Muscle layer of duodenum (tissue), 2 donors: ENCODE data around the gene CDA.
"Not testable (repeated sequence)": the region's sequence is repeated elsewhere in the genome, so short reads cannot be mapped to it uniquely, and the experiment has no call there.

Experiments
- H3K27ac ChIP-seq: one replicate; pipeline ENCODE4 v1.7.0; 2013; ENCODE audit warnings: mild to moderate bottlenecking, low read length
- H3K27me3 ChIP-seq: one replicate; pipeline ENCODE4 v1.7.0; 2013; ENCODE audit warnings: low read depth, mild to moderate bottlenecking, control low read depth, low read length
- H3K36me3 ChIP-seq, 2 donors: one replicate each; pipeline ENCODE4 v1.7.0; 2013; ENCODE audit warnings: low read length in 2 of 2, control low read depth in 1 of 2, mild to moderate bottlenecking in 1 of 2; ENCODE audit not compliant: insufficient read depth in 2 of 2, control insufficient read depth in 1 of 2
- H3K4me1 ChIP-seq, 2 donors: one replicate each; pipeline ENCODE4 v1.7.0; 2013; ENCODE audit warnings: low read length in 2 of 2, mild to moderate bottlenecking in 2 of 2, control low read depth in 1 of 2, moderate library complexity in 1 of 2; ENCODE audit not compliant: insufficient read depth in 2 of 2, control insufficient read depth in 1 of 2
- H3K4me3 ChIP-seq, 2 donors: one replicate each; pipeline ENCODE4 v1.7.0; 2013; ENCODE audit warnings: low read length in 2 of 2, low read depth in 1 of 2, mild to moderate bottlenecking in 1 of 2
- H3K9me3 ChIP-seq, 2 donors: one replicate each; pipeline ENCODE4 v1.7.0; 2013; ENCODE audit warnings: low read length in 2 of 2, control low read depth in 1 of 2, mild to moderate bottlenecking in 1 of 2; ENCODE audit not compliant: control insufficient read depth in 1 of 2
- donor health status: healthy.

Gene CDA

DNA sequence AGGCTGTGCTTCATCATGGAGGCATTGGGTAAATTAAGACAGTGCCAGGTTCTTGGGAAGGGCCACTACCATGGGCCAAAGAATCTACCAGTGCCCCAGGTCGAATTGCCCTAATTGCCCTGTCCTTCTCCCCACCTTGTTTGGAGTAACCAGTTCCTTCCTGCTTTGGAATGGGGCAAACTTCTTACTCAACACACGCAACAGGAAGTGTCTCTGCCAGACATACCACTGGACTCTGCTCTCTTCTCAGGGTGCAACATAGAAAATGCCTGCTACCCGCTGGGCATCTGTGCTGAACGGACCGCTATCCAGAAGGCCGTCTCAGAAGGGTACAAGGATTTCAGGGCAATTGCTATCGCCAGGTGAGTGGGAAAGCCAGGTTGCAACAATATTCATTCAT is 15.8 kb downstream of the CDA start:
- no peaks in the 10 kb centered on the region for H3K9me3 ChIP-seq
- no peaks in the 10 kb centered on the region for H3K36me3 ChIP-seq
- no peak overlapping the region for H3K27ac ChIP-seq
- H3K4me3 ChIP-seq, result no peak overlapping the region
- H3K27me3 ChIP-seq, result no peaks in the 10 kb centered on the region
- no peaks in the 10 kb centered on the region for H3K4me1 ChIP-seq

GRCh38 chr1:20606801-20607570 is 18.1 kb downstream of the CDA start:
- H3K4me3 ChIP-seq, H3K4me1 ChIP-seq, H3K27me3 ChIP-seq, H3K9me3 ChIP-seq, H3K27ac ChIP-seq, H3K36me3 ChIP-seq: not testable (repeated sequence)

DNA sequence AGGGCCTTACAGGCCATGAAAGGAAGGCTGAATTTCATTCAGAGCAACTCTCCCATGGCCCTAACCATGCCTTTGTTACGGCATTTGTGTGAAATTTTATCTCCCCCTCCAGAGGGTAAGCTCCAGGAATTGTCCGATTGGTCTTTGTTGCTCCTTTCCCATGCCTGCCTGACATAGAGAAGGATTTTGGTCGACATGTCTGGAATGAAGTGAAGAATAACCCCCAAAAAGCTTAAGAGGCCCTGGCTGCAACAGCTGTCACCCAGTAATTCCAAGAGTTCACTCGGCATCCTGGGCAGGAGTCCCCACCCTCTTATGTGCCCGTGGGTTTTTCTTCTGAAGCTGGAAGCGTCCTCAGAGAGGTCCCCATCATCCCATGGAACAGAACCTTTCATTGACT is 20.6 kb downstream of the CDA start:
- Histone ChIP-seq H3K36me3 (peaks cover 0 to 3% of the 10 kb centered on the region in 2 donors), H3K27ac (no peak overlapping the region), H3K27me3 (no peaks in the 10 kb centered on the region), H3K9me3 (no peaks in the 10 kb centered on the region), H3K4me3 (no peak overlapping the region), H3K4me1 (peaks cover 4% of the 10 kb centered on the region in 2 donors)

GRCh38 chr1:20610970-20611369 is 22.1 kb downstream of the CDA start:
- Histone ChIP-seq H3K27ac (no peak overlapping the region), H3K27me3 (no peaks in the 10 kb centered on the region), H3K4me3 (no peak overlapping the region), H3K4me1 (peaks cover 4 to 6% of the 10 kb centered on the region in 2 donors), H3K36me3 (peaks cover 0 to 3% of the 10 kb centered on the region in 2 donors), H3K9me3 (no peaks in the 10 kb centered on the region)

DNA sequence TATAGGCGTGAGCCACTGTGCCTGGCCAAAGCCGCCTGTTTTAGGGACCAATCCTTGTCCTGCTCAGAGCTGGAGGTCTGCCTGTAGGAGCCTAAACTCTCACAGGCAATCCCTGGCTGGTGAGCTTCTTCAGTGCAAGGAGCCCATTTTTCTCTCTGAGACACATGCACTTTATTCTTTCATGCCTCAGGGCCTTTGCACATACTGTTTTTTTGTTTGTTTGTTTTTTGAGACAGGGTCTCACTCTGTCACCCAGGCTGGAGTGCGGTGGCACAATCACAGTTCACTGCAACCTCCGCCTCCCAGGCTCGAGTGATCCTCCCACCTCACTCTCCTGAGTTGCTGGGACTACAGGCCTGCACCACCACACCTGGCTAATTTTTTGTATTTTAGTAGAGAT is 22.8 kb downstream of the CDA start:
- peaks cover 5 to 12% of the 10 kb centered on the region in 2 donors for H3K4me1 ChIP-seq
- H3K36me3 ChIP-seq, result peaks cover 0 to 3% of the 10 kb centered on the region in 2 donors
- no peaks in the 10 kb centered on the region for H3K9me3 ChIP-seq
- H3K27ac ChIP-seq, result no peak overlapping the region
- H3K4me3 ChIP-seq, result no peak overlapping the region
- H3K27me3 ChIP-seq, result no peaks in the 10 kb centered on the region

DNA sequence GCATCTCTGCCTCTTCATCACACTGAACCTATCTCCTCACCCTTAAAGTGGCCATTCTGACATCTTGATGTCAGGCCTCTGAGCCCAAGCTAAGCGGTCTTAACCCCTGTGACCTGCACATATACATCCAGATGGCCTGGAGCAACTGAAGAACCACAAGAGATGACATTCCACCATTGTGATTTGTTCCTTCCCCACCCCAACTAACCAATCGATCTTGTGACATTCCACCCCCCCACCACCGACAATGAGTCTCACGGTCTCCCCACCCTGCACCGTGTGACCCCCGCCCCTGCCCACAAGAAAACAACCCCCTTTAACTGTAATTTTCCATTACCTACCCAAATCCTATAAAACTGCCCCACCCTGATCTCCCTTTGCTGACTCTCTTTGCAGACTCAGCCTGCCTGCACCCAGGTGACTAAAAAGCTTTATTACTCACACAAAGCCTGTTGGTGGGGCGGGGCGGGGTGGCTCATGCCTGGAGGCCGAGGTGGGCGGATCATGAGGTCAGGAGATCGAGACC is 23.4 kb downstream of the CDA start:
- Histone ChIP-seq H3K4me3 (no peak overlapping the region), H3K9me3 (no peaks in the 10 kb centered on the region), H3K27ac (no peak overlapping the region), H3K4me1 (peaks cover 9 to 13% of the 10 kb centered on the region in 2 donors), H3K36me3 (peaks cover 0 to 3% of the 10 kb centered on the region in 2 donors), H3K27me3 (no peaks in the 10 kb centered on the region)

DNA sequence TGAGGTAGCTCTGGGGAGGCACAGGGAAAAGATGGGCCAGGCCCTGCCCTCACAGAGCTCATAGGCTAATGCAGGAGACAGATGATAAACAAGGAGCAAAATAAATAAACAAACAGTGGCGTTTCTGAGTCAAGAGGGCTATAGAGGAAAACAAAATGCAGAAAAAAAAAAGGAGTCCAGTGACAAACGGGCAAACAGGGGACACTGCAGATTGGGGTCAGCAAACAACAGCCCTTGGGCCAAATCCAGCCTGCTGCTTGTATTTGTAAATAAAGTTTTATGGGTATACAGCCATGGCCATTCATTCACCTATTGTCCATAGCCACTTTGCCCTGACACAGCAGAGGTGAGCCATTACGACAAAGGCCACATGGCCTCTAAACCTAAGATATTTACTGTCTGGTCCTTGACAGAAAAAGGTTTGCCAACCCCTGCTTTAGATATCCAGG is 25.3 kb downstream of the CDA start:
- no peaks in the 10 kb centered on the region for H3K27me3 ChIP-seq
- H3K27ac ChIP-seq, result no peak overlapping the region
- peaks cover 9 to 13% of the 10 kb centered on the region in 2 donors for H3K4me1 ChIP-seq
- H3K9me3 ChIP-seq, result no peaks in the 10 kb centered on the region
- peaks cover 0 to 3% of the 10 kb centered on the region in 2 donors for H3K36me3 ChIP-seq
- H3K4me3 ChIP-seq, result no peak overlapping the region

GRCh38 chr1:20615946-20616846 is 27.3 kb downstream of the CDA start:
- Histone ChIP-seq H3K27me3 (no peaks in the 10 kb centered on the region), H3K4me1 (peaks cover 9 to 13% of the 10 kb centered on the region in 2 donors), H3K27ac (no peak overlapping the region), H3K4me3 (peak overlapping the region in 1 of 2 donors; percentile 11), H3K36me3 (peaks cover 0 to 3% of the 10 kb centered on the region in 2 donors), H3K9me3 (no peaks in the 10 kb centered on the region)

GRCh38 chr1:20616847-20617487 is 28.1 kb downstream of the CDA start:
- Histone ChIP-seq H3K27ac (no peak overlapping the region), H3K4me1 (peaks cover 9 to 13% of the 10 kb centered on the region in 2 donors), H3K36me3 (peaks cover 0 to 3% of the 10 kb centered on the region in 2 donors), H3K9me3 (no peaks in the 10 kb centered on the region), H3K27me3 (no peaks in the 10 kb centered on the region), H3K4me3 (peak overlapping the region in 1 of 2 donors; percentile 11)

DNA sequence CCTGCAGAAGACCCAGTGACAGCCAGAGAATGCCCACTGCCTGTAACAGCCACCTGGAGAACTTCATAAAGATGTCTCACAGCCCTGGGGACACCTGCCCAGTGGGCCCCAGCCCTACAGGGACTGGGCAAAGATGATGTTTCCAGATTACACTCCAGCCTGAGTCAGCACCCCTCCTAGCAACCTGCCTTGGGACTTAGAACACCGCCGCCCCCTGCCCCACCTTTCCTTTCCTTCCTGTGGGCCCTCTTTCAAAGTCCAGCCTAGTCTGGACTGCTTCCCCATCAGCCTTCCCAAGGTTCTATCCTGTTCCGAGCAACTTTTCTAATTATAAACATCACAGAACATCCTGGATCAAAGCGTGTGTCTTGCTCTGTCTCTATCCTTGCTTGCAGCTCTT is 29.7 kb downstream of the CDA start:
- no peaks in the 10 kb centered on the region for H3K27me3 ChIP-seq
- H3K9me3 ChIP-seq, result no peaks in the 10 kb centered on the region
- H3K27ac ChIP-seq, result no peak overlapping the region
- no peak overlapping the region for H3K4me3 ChIP-seq
- H3K4me1 ChIP-seq, result peaks cover 6 to 13% of the 10 kb centered on the region in 2 donors
- peaks cover 0 to under 1% of the 10 kb centered on the region in 2 donors for H3K36me3 ChIP-seq

- H3K36me3 ChIP-seq, result no peaks in the 10 kb centered on the region
- H3K4me1 ChIP-seq, result peaks cover 5 to 9% of the 10 kb centered on the region in 2 donors
- no peaks in the 10 kb centered on the region for H3K9me3 ChIP-seq
- H3K27me3 ChIP-seq, result no peaks in the 10 kb centered on the region
- H3K4me3 ChIP-seq, result no peak overlapping the region
- H3K27ac ChIP-seq, result no peak overlapping the region
Measured at GRCh38 chr1:20619999-20620398, 31.1 kb downstream of the CDA start.
